MCF 10A (cell line): ENCODE measurements around the gene VCAN. TPM values are rescaled to one million over a fixed set of nuclear protein-coding genes. Genes with fewer than 3 reads are reported as not detected.

ENCODE experiments used
- BruUV-seq: library from RNA; stranded (reverse); fragments of 400-500 nt; replicated peaks from 2 replicates; lab custom pipeline; 2021; lab: Mats Ljungman, UMichigan
- CTCF ChIA-PET: fragments of 300-600 bp; sonication (Branson Sonifier 250); formaldehyde crosslinking; extraction: SDS; loops from one replicate; lab custom pipeline; 2021; ENCODE audit warnings: antibody characterized with exemption, inconsistent platforms; lab: Yijun Ruan, JAX
- POLR2A ChIA-PET: fragments of 300-600, 350-650 bp; sonication (Branson Sonifier 250); formaldehyde crosslinking; extraction: SDS; loops from one replicate; lab custom pipeline; 2020; ENCODE audit warnings: antibody characterized with exemption, inconsistent platforms; lab: Yijun Ruan, JAX
- DNase-seq: peaks from one replicate; pipeline ENCODE4 v3.0.0-alpha.2; 2018; ENCODE audit not compliant: unreplicated experiment
- H3K27ac Mint-ChIP-seq: one replicate; pipeline ENCODE4 v1.8.0; 2022; ENCODE audit warnings: mild to moderate bottlenecking, low read depth, mixed read lengths; ENCODE audit not compliant: unreplicated experiment
- H3K27me3 Mint-ChIP-seq: one replicate; pipeline ENCODE4 v1.8.0; 2022; ENCODE audit warnings: mixed read lengths; ENCODE audit not compliant: insufficient read depth, unreplicated experiment
- H3K36me3 Mint-ChIP-seq: one replicate; pipeline ENCODE4 v1.8.0; 2022; ENCODE audit warnings: mild to moderate bottlenecking, moderate library complexity, mixed read lengths; ENCODE audit not compliant: insufficient read depth, unreplicated experiment
- H3K4me1 Mint-ChIP-seq: one replicate; pipeline ENCODE4 v1.8.0; 2022; ENCODE audit warnings: mixed read lengths; ENCODE audit not compliant: insufficient read depth, unreplicated experiment
- H3K4me3 Mint-ChIP-seq: one replicate; pipeline ENCODE4 v1.8.0; 2022; ENCODE audit warnings: mild to moderate bottlenecking, moderate library complexity, mixed read lengths; ENCODE audit not compliant: unreplicated experiment
- H3K9me3 Mint-ChIP-seq: one replicate; pipeline ENCODE4 v1.8.0; 2022; ENCODE audit warnings: mixed read lengths; ENCODE audit not compliant: unreplicated experiment
- CTCF ChIP-seq: fragments of 200-600 bp; IDR thresholded peaks from one replicate; pipeline ENCODE4 v1.8.0; 2022; ENCODE audit warnings: antibody characterized with exemption, mild to moderate bottlenecking; ENCODE audit not compliant: unreplicated experiment
- intact Hi-C: fragments of 100-400 bp; cut with micrococcal nuclease; formaldehyde crosslinking; loops from 2 replicates; pipeline ENCODE4 v1.14.1; 2022
- total RNA-seq: library from RNA; stranded (reverse); gene quantifications from 2 replicates; pipeline ENCODE4 v1.2.3, GENCODE V29; 2022

The VCAN gene
- total RNA-seq, 1 experiment from 2014 or later = 50.6 TPM

- CTCF ChIA-PET = interaction anchor here (0.6 to 1.1 kb wide), 3 partner anchors 10 to 81 kb away, joined by 3 read pairs; no protein-coding TSS in a partner anchor
- POLR2A ChIA-PET = no interaction called here
- TF ChIP-seq CTCF = no peak
- no peak for DNase-seq
- Mint-ChIP-seq H3K4me1 (no peaks in the 10 kb centered on the region), H3K27ac (no peak overlapping the region), H3K4me3 (no peak overlapping the region), H3K36me3 (no peaks in the 10 kb centered on the region), H3K9me3 (no peaks in the 10 kb centered on the region), H3K27me3 (no peaks in the 10 kb centered on the region)
- BruUV-seq = no TSS peak
- intact Hi-C loops = no loop called here
Observed at GRCh38 chr5:83527722-83528438, 56.3 kb downstream of the VCAN start.

DNA sequence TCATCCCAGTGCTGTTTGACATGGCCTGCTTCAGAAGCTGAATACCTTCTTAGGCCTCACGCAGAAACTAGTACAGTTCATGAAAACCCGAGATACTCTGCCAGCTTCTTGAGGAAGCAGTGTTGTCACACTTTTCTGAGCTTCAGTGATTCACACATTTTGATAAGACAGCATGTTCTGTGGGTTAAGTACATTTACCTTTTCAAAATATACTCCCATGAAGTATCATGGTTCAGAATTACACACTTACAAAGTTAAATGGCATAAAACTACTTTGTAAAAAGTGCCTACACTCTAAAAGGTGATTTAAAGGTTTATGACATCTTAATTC, 56.9 kb downstream of the VCAN start:
- Mint-ChIP-seq H3K27ac (no peak overlapping the region), H3K9me3 (no peaks in the 10 kb centered on the region), H3K27me3 (no peaks in the 10 kb centered on the region), H3K4me1 (no peaks in the 10 kb centered on the region), H3K36me3 (no peaks in the 10 kb centered on the region), H3K4me3 (no peak overlapping the region)
- TF ChIP-seq CTCF = no peak
- BruUV-seq = no TSS peak
- no peak for DNase-seq
- CTCF ChIA-PET = interaction anchor here (0.6 to 1.1 kb wide), 2 partner anchors 18 to 80 kb away, joined by 3 read pairs; no protein-coding TSS in a partner anchor
- POLR2A ChIA-PET = no interaction called here
- intact Hi-C loops = no loop called here

GRCh38 chr5:83530193-83530592, 58.6 kb downstream of the VCAN start:
- POLR2A ChIA-PET = interaction anchor here (0.6 to 1.2 kb wide), 3 partner anchors 9 to 58 kb away, joined by 3 to 5 read pairs (median 3); partner anchors contain the start of gene VCAN
- DNase-seq = no peak
- Mint-ChIP-seq H3K4me3 (no peak overlapping the region), H3K36me3 (no peaks in the 10 kb centered on the region), H3K27me3 (no peaks in the 10 kb centered on the region), H3K4me1 (no peaks in the 10 kb centered on the region), H3K27ac (no peak overlapping the region), H3K9me3 (no peaks in the 10 kb centered on the region)
- no TSS peak for BruUV-seq
- intact Hi-C loops = no loop called here
- CTCF ChIA-PET = interaction anchor here (0.8 kb wide), 1 partner anchor 53 kb away, joined by 3 read pairs; no protein-coding TSS in a partner anchor
- TF ChIP-seq CTCF = no peak

DNA sequence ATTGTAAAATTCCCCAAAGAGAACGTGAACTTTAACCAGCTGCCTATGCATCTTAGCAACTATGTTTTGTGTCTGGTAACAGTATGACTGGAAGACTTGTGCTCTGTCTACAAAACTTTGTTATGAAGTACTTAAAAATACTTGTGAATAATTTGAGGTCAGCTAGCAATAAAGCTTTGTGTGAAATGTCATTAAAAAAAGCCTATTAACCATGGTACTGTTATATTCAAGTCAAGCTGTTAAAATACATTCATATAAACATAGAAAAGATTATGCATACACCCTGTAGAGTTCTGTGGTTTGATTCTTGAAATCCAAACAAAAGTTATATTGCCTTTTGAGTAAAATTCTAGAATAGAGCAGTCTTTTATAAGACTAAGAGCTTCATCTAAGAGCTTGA, 60.1 kb downstream of the VCAN start:
- Mint-ChIP-seq H3K4me1 (no peaks in the 10 kb centered on the region), H3K27ac (no peak overlapping the region), H3K36me3 (no peaks in the 10 kb centered on the region), H3K9me3 (no peaks in the 10 kb centered on the region), H3K27me3 (no peaks in the 10 kb centered on the region), H3K4me3 (no peak overlapping the region)
- ChIA-PET CTCF (no interaction called here), POLR2A (interaction anchor here (1.0 kb wide), 1 partner anchor 958 kb away, joined by 3 read pairs; no protein-coding TSS in a partner anchor)
- intact Hi-C loops = no loop called here
- no peak for DNase-seq
- TF ChIP-seq CTCF = no peak
- BruUV-seq = no TSS peak
